GM18870 (cell line): ENCODE measurements around the gene SLC2A4.

Source experiments
- ATAC-seq: cut with Tn5 transposase; IDR thresholded peaks from one replicate; pipeline ENCODE4 v1.9.1; 2021; ENCODE audit warnings: moderate library complexity; ENCODE audit not compliant: unreplicated experiment

SLC2A4 gene

GRCh38 chr17:7296189-7296861 is 14.8 kb downstream of the SLC2A4 start:
- ATAC-seq = no peak

GRCh38 chr17:7304179-7304578 is 22.7 kb downstream of the SLC2A4 start:
- no peak for ATAC-seq

GRCh38 chr17:7306911-7307685 is 25.6 kb downstream of the SLC2A4 start, which contains the start of gene EIF5A:
TSS of gene EIF5A (plus strand) at chr17:7307628. CDS start at chr17:7309636, 2,008 bp downstream.
- ATAC-seq = peak; percentile 73

GRCh38 chr17:7307686-7308624 is 26.4 kb downstream of the SLC2A4 start:
- ATAC-seq = no peak

GRCh38 chr17:7308625-7309433 is 27.3 kb downstream of the SLC2A4 start:
- ATAC-seq = no peak

- ATAC-seq = no peak
Measured at GRCh38 chr17:7309628-7310027, 28.1 kb downstream of the SLC2A4 start.

- no peak for ATAC-seq
Measured at GRCh38 chr17:7311110-7311705, 29.7 kb downstream of the SLC2A4 start.

GRCh38 chr17:7312432-7313087 is 31.0 kb downstream of the SLC2A4 start:
- no peak for ATAC-seq

GRCh38 chr17:7313088-7313889 is 31.8 kb downstream of the SLC2A4 start:
- no peak for ATAC-seq

- ATAC-seq = no peak
Measured at GRCh38 chr17:7313890-7314718, 32.6 kb downstream of the SLC2A4 start.

- ATAC-seq = no peak
Measured at GRCh38 chr17:7314719-7315569, 33.4 kb downstream of the SLC2A4 start, which contains the start of gene GPS2. TSS of gene GPS2 (minus strand) at chr17:7315360. CDS start at chr17:7315052, 308 bp downstream.

- no peak for ATAC-seq
Measured at GRCh38 chr17:7315570-7316235, 34.2 kb downstream of the SLC2A4 start.

GRCh38 chr17:7317161-7317803 is 35.8 kb downstream of the SLC2A4 start:
- ATAC-seq = no peak

- ATAC-seq = no peak
Measured at GRCh38 chr17:7318121-7318860, 36.8 kb downstream of the SLC2A4 start.

- ATAC-seq = no peak
Measured at GRCh38 chr17:7321466-7321865, 39.9 kb downstream of the SLC2A4 start.
